PFSK-1 (cell line): ENCODE measurements around the gene TPSD1.

Experiments used
- FOXP2 ChIP-seq: optimal IDR thresholded peaks from 2 replicates; pipeline ENCODE3; 2011; ENCODE audit warnings: borderline replicate concordance, control low read depth, inconsistent platforms; ENCODE audit not compliant: insufficient read depth; ENCODE audit errors: extremely low read length, extremely low read depth
- POLR2AphosphoS5 ChIP-seq: IDR thresholded peaks from 2 replicates; pipeline ENCODE4 v1.6.1; 2012; ENCODE audit warnings: low read depth, mild to moderate bottlenecking, control low read depth, low read length, moderate library complexity
- REST ChIP-seq, 2 experiments: IDR thresholded peaks; 2 replicates each; pipeline versions ENCODE4 v1.6.1 to v1.8.0; 2011 to 2012; ENCODE audit warnings: low read depth in 2 of 2, low read length in 2 of 2, control low read depth in 1 of 2, inconsistent platforms in 1 of 2, mild to moderate bottlenecking in 1 of 2, moderate library complexity in 1 of 2; ENCODE audit not compliant: insufficient read depth in 1 of 2
- SIN3A ChIP-seq: IDR thresholded peaks from 2 replicates; pipeline ENCODE4 v1.6.1; 2012; ENCODE audit warnings: mild to moderate bottlenecking, low read length, moderate library complexity, borderline replicate concordance; ENCODE audit not compliant: insufficient read depth
- TAF1 ChIP-seq: IDR thresholded peaks from 2 replicates; pipeline ENCODE4 v1.6.1; 2012; ENCODE audit warnings: low read length, control low read depth, borderline replicate concordance; ENCODE audit not compliant: insufficient read depth

TPSD1 gene

GRCh38 chr16:1272453-1273198, 16.8 kb downstream of the TPSD1 start:
- TF ChIP-seq FOXP2 (no peak), SIN3A (no peak), REST (IDR thresholded peaks at IDR 0.05; ENCODE audit: insufficient read depth in 1 of 2, low read depth in 2 of 2, low read length in 2 of 2) (no peak), TAF1 (no peak), POLR2AphosphoS5 (no peak)

GRCh38 chr16:1273816-1274215, 17.9 kb downstream of the TPSD1 start:
- TF ChIP-seq FOXP2 = no peak
- TF ChIP-seq REST (IDR thresholded peaks at IDR 0.05; ENCODE audit: insufficient read depth in 1 of 2, low read depth in 2 of 2, low read length in 2 of 2) = no peak
- TF ChIP-seq SIN3A = no peak
- TF ChIP-seq TAF1 = no peak
- TF ChIP-seq POLR2AphosphoS5 = no peak

GRCh38 chr16:1274767-1275166, 18.9 kb downstream of the TPSD1 start:
- TF ChIP-seq REST (IDR thresholded peaks at IDR 0.05; ENCODE audit: insufficient read depth in 1 of 2, low read depth in 2 of 2, low read length in 2 of 2) = no peak
- TF ChIP-seq POLR2AphosphoS5 = no peak
- TF ChIP-seq SIN3A = no peak
- TF ChIP-seq TAF1 = no peak
- no peak for TF ChIP-seq FOXP2

GRCh38 chr16:1275791-1276579, 20.1 kb downstream of the TPSD1 start:
- TF ChIP-seq TAF1 (no peak), SIN3A (no peak), REST (IDR thresholded peaks at IDR 0.05; ENCODE audit: insufficient read depth in 1 of 2, low read depth in 2 of 2, low read length in 2 of 2) (no peak), FOXP2 (no peak), POLR2AphosphoS5 (no peak)
